ENCODE measurements around the gene CCDC141. TPM values are rescaled to one million over a fixed set of nuclear protein-coding genes. Genes with fewer than 3 reads are reported as not detected.

The CCDC141 gene
- total and polyA plus RNA-seq, 2 of the 13 experiments (the other 11 are each of a cell fraction or from before 2014, with no cell fraction given), result not detected

- Histone ChIP-seq H3K79me2 (ENCODE audit: insufficient read depth, low read length) (no peaks in the 10 kb centered on the region), H3K4me3 (replicated peaks in 1 of 3; ENCODE audit: insufficient read depth in 1 of 3, low read depth in 2 of 3, low read length in 3 of 3) (no peak overlapping the region), H3K4me2 (ENCODE audit: low read depth, low read length) (no peak overlapping the region), H3K27me3 (ENCODE audit: control insufficient read depth in 1 of 2, insufficient read depth in 2 of 2, low read length in 2 of 2) (no peaks in the 10 kb centered on the region; a peak in 1 of 5 replicates), H3K4me1 (ENCODE audit: insufficient read depth, low read length) (no peaks in the 10 kb centered on the region), H2AFZ (ENCODE audit: low read length) (no peak overlapping the region), H3K9me3 (ENCODE audit: low read length) (no peaks in the 10 kb centered on the region), H3K27ac (ENCODE audit: extremely low read length, insufficient read depth, low read length) (no peak overlapping the region), H3K9ac (ENCODE audit: insufficient read depth, low read depth, low read length) (no peak overlapping the region), H3K36me3 (replicated peaks in 1 of 2; ENCODE audit: control insufficient read depth in 1 of 2, insufficient read depth in 2 of 2, low read length in 2 of 2) (no peaks in the 10 kb centered on the region), H4K20me1 (ENCODE audit: insufficient read depth, low read length) (no peaks in the 10 kb centered on the region)
- DNase-seq (ENCODE audit: low spot score) (no peak), ATAC-seq (no peak), FAIRE-seq (no peak)
- WGBS (ENCODE audit: low lambda C conversion rate), result 0% methylated on average over 2 of the region's 2 CpGs
- CTCF ChIA-PET (ENCODE audit: low intra/inter-chr PET ratio, low total read pairs), result interaction anchor here (5.0 kb wide), 1 partner anchor 149 kb away, joined by 41 read pairs; no protein-coding TSS in a partner anchor
- intact Hi-C loops (cut with micrococcal nuclease; ENCODE audit: unreplicated experiment) (loop anchor here (10.0 kb wide), 1 partner anchor 456 kb away; the partner anchor contains the start of genes PJVK and PRKRA), in situ Hi-C loops (cut with HindIII; ENCODE audit: extremely low pct_ligation_motif_present, low pct_unique_long_range_greater_than_20kb) (loop anchor here (10.0 kb wide), 1 partner anchor 116 kb away; no protein-coding TSS in a partner anchor)
- TF ChIP-seq PBX3 (CRISPR knock-in tag; IDR thresholded peaks at IDR 0.05; ENCODE audit: borderline replicate concordance) (no peak), POGK (CRISPR knock-in tag; conservative IDR thresholded peaks at IDR 0.05) (no peak), FOXA1 (IDR thresholded peaks at IDR 0.05) (no peak), FOXA1 (CRISPR knock-in tag; IDR thresholded peaks at IDR 0.05) (no peak), ZBTB34 (CRISPR knock-in tag; IDR thresholded peaks at IDR 0.05) (no peak), ZNF790 (CRISPR knock-in tag; IDR thresholded peaks at IDR 0.05; ENCODE audit: borderline replicate concordance) (no peak), SMC3 (IDR thresholded peaks at IDR 0.05; ENCODE audit: low read length) (no peak), ZNF331 (CRISPR knock-in tag; IDR thresholded peaks at IDR 0.05) (no peak), ZNF891 (CRISPR knock-in tag; IDR thresholded peaks at IDR 0.05) (no peak), TFAP4 (IDR thresholded peaks at IDR 0.05; ENCODE audit: borderline replicate concordance, low read depth) (no peak), ZSCAN9 (CRISPR knock-in tag; IDR thresholded peaks at IDR 0.05; ENCODE audit: borderline replicate concordance) (no peak), HDAC1 (CRISPR knock-in tag; IDR thresholded peaks at IDR 0.05) (no peak), KMT2B (CRISPR knock-in tag; IDR thresholded peaks at IDR 0.05) (no peak)
- no TSS peak for BruUV-seq (replicated peaks)
- POLR2A ChIA-PET, result no interaction called here
These were observed 138.9 kb downstream of the CCDC141 start for GRCh38 chr2:178911039-178911438.
